GM19463 (cell line): ENCODE measurements around the gene TMEM87A.
"Not testable (repeated sequence)": the region's sequence is repeated elsewhere in the genome, so short reads cannot be mapped to it uniquely, and the experiment has no call there.

Source experiments
- ATAC-seq: cut with Tn5 transposase; IDR thresholded peaks from one replicate; pipeline ENCODE4 v1.9.1; 2021; ENCODE audit warnings: mild to moderate bottlenecking, moderate library complexity; ENCODE audit not compliant: unreplicated experiment

Gene TMEM87A, protein sequence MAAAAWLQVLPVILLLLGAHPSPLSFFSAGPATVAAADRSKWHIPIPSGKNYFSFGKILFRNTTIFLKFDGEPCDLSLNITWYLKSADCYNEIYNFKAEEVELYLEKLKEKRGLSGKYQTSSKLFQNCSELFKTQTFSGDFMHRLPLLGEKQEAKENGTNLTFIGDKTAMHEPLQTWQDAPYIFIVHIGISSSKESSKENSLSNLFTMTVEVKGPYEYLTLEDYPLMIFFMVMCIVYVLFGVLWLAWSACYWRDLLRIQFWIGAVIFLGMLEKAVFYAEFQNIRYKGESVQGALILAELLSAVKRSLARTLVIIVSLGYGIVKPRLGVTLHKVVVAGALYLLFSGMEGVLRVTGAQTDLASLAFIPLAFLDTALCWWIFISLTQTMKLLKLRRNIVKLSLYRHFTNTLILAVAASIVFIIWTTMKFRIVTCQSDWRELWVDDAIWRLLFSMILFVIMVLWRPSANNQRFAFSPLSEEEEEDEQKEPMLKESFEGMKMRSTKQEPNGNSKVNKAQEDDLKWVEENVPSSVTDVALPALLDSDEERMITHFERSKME

DNA sequence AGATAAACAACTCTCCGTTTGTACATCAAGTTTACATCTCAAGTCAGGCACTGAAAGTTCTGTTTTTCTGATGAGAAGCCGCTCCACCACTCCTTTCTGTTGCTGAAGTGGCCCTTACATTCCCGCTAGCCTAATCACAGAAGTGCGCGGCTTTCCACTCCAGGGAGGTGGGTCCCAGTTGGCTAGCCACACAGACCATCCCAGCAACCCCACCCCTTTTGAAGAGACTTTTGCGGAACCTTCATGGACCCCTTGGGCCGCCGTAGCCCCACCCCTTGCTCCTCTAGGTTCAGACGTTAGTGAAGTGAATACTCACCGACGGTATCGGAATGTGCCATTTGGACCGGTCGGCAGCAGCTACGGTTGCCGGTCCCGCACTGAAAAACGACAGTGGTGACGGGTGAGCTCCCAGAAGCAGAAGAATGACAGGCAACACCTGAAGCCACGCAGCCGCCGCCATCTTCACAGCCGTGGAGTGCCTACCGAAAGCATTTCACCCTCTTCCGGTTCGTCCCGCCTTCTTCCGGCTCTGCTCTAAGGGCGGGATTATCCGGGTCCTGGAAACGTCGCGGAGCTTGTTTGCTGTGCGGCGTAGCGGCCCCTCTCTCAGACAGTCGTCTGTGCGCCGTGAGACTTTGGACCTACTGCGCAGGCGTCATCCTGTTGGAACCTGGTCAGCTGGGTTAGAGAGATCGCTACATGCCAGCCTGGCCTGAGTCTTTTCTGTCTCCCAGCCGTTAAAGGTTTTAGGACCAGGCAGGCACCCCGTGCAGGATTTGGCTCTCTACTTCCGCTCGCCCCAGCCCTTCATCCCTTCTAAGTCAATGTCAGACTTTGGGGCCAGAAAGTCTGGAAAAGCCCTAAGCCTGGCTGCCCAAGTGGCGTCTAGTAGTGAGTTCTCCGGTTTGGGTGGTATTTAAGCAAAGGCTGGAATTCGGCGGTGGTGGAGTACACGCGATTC, at the start of gene TMEM87A, which contains the start of gene GANC:
Gene TMEM87A, minus strand, starts transcription at position 495 of the 961 bp plus-strand sequence. Its CDS starts 35 bp downstream, at position 460.
Gene GANC, plus strand, starts transcription at position 263 of the 961 bp plus-strand sequence. CDS start 1,281 bp downstream, outside the sequence.
- peak; percentile 96 for ATAC-seq

GRCh38 chr15:42319206-42319605, 46.0 kb upstream of the TMEM87A start:
- no peak for ATAC-seq

DNA sequence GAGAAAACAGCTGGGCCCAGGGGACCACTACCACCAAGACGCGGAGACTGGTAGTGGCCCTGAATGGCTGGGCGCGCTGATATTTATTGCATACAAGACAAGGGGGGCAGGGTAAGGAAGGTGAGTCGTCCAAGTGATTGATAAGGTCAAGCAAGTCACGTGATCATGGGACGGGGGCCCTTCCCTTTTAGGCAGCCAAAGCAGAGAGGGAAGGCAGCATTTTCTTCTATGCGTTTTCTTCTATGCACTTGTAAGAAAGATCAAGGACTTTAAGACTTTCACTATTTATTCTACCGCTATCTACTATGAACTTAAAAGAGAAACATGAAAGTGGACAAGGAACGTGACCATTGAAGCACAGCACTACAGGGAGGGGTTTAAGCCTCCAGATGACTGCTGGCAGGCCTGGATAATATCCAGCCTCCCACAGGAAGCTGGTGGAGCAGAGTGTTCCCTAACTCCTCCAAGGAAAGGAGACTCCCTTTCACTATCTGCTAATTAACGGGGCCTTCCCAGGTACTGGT, 43.1 kb upstream of the TMEM87A start:
- ATAC-seq = not testable (repeated sequence)

- no peak for ATAC-seq
These were observed 42.3 kb upstream of the TMEM87A start for GRCh38 chr15:42315521-42315920.

GRCh38 chr15:42314818-42315217, 41.6 kb upstream of the TMEM87A start:
- ATAC-seq = no peak

GRCh38 chr15:42313463-42313862, 40.2 kb upstream of the TMEM87A start:
- no peak for ATAC-seq

DNA sequence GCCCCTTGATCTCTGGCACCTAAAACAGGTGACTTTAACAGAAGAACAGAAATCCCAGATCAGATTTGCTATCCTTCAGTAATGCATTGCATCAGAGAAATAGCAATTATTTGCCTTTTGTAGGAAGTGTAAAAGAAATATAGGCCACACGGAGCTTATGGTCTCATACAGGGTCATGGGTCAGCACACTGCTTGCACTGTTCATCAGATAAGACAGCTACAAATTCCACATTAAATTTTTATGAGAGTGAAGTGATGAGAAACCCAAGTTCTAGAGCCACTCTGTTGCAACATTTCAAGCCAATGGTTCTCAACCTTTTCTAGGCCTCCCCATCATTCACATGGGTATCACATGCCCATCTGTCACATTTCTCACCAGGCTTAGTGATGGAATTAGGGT, 33.4 kb upstream of the TMEM87A start:
- ATAC-seq = no peak

- not testable (repeated sequence) for ATAC-seq
These were observed 27.8 kb upstream of the TMEM87A start for GRCh38 chr15:42301004-42301403.

DNA sequence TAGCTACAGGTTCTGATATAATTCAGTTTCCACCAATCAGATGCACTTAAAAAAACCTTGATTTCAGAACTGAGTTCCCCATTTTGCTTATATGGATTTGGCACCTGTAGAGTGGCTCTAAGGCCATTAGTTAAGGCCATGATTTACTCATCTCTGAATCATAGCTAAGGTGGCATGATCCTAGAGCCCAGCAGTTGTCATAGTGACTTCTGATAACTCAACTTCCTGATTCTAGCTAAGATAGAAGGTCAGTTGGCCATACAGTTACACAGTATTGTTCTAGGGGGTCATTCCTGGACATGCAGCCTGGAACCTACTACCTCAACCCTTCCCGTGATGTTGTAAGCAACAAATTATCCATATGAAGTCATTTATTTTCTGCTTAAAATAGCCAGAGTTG, 15.9 kb upstream of the TMEM87A start:
- ATAC-seq = no peak

DNA sequence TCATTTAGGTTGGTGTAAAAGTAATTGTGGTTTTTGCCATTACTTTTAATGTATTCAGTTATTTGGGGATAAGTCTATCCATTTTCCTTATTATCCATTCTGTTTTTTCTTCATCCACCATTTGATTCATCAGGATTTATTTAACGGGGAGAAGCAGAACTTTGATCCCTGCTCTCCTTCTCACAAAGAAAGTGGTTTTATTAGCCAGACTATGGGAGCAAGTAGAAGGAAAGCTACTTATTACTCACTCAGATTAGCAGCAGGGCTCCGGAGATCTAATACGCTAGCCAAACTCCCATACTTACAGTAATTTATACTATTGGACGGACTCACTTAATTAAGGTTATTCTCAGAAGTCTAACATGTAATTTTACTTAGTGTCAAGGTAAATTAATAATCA, 14.7 kb upstream of the TMEM87A start:
- no peak for ATAC-seq

DNA sequence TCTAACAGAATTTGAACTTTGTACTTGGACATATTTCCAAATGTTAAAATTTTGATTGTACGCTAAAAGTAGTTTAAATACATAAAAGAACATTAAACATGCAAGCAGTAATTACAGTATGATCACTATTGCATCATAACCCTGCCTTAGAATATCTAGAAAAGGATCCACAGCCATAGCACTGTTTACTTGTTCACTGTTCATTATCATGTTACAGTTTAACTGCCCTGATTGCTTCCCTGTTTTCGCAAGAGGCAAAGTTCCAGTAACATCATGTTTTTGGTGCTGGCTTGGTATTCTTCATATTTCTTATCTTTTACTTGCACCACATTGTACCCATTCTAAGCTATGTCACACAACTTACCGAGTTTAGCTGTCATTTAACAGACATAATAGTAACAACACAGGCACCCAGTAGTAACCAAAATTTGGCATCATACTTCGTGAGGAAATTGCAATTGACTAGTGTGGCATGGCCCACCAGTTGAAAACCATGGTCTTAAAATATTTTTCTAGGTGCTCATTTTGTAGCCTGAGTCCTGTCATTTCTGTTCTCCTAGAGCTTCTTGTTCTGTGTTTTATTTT, 13.3 kb upstream of the TMEM87A start:
- no peak for ATAC-seq

- no peak for ATAC-seq
These were observed 11.8 kb upstream of the TMEM87A start for GRCh38 chr15:42285034-42285433.

- no peak for ATAC-seq
These were observed 11.3 kb upstream of the TMEM87A start for GRCh38 chr15:42284551-42284950.

GRCh38 chr15:42283671-42284070, 10.4 kb upstream of the TMEM87A start:
- ATAC-seq = no peak

GRCh38 chr15:42282926-42283325, 9.7 kb upstream of the TMEM87A start:
- ATAC-seq = no peak

GRCh38 chr15:42282344-42282743, 9.1 kb upstream of the TMEM87A start:
- ATAC-seq = no peak

DNA sequence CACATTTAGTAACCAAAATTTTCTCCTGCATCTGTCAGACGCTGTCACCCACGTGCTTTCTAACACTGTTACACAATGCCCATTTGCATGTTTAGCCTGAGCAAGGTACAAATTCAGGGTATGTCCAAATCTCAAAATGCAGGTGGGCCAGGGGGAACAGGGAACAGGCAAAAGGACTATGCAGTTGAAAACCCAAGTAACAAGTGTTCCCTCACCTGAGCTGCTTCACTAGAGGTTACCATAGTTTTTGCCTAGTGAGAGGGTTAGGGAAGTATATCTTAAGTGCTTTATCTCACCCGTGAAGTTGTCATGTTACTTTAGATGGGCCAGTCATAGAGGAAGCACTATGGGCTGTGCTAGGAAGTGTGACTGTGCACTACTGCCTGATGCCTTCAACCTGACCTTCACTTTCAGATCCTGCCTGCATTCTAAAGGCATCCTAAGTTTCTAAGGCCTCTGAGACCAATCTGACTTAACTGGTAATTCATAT, 6.0 kb upstream of the TMEM87A start:
- ATAC-seq = no peak

GRCh38 chr15:42276762-42277161, 3.5 kb upstream of the TMEM87A start:
- ATAC-seq = no peak

DNA sequence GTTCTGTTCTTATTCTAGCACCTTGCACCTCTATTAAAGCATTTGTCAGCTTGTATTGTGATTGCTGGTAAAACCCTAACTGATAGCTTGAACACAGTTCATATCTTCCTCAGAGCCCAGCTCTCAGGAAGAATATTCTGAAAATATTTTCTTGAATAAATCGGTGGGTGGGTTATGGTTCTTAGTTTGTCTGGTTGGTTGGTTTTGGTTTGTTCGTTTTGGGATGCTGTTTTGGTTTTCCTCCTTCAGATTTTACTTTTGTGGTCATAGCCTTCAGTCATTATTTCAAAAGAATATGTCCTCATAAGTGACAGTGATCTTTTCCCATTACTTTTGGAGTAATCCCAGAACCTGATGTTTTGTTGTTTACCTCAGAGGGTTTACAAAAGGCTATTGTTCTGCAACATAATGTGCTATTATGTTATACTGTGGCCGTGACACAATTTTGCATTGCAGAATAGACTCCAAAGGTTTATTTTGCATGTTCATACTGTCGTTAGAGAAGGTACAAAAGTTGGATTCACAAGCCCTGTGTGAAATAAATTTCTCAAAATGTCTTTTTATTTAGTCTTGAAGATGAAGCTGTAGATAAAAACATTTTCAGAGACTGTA, 2.7 kb upstream of the TMEM87A start:
- no peak for ATAC-seq

DNA sequence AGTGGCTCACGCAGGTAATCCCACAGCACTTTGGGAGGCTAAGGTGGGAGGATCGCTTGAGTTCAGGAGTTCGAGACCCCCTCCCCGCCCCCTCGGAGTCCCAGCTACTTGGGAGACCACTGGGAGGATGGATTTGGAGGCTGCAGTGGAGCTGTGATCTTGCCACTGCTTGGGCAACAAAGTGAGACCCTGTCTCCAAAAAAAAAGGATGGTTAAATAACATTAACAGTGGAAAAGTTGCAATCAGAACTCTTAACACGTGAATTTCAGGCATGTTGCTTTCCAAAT, 1.4 kb upstream of the TMEM87A start:
- ATAC-seq = no peak
